NCI-H1105 (cell line): ENCODE measurements around the gene MAT2B.
"Not testable (repeated sequence)": the region's sequence is repeated elsewhere in the genome, so short reads cannot be mapped to it uniquely, and the experiment has no call there.

Experiments
- DNase-seq: peaks from one replicate; lab custom pipeline; 2025; lab: John Stamatoyannopoulos, UW

The MAT2B gene

DNA sequence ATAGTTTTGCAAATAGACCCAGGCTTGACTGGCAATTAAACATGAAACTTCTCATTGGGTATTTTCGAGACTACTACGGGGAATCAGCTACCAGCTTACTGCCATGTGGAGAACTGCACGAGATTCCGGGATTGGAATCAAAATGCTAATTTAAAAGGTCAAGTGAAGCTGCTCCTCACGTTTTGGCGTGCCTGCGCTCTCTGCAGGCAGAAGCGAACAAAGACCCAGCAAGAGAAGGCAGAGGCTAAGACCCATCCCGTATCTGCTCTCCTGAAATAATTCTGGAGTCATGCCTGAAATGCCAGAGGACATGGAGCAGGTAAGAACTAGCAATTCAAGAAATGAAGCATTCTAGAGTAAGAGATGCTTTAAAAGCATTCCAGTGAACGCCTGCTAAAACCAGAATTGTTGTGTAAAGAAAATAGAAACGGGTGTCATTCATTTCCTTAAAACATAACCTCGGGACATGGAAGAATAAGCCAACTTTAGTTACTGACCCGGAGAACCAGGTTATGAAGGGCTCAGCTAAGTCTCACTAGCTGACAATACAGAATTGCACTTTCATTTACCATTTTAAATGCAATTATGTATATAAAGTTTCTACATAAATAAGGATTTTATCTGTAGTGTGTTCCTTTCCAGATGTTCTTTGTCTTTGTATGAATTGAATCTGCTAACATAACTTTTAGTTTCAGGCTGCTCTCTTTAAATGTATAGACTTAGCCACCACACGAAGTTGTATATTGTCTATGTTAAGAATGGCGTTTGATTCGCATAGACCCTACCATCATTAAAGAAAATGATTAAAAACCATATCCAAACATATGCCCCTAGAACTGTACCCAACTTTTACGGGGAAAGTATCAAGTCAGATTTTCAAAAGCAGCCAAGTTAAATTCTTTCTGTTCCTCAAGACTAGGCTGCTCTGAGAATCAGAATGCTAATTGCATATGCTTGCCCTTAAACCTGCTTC lies 2.0 kb upstream of the MAT2B start:
- no peak for DNase-seq

DNA sequence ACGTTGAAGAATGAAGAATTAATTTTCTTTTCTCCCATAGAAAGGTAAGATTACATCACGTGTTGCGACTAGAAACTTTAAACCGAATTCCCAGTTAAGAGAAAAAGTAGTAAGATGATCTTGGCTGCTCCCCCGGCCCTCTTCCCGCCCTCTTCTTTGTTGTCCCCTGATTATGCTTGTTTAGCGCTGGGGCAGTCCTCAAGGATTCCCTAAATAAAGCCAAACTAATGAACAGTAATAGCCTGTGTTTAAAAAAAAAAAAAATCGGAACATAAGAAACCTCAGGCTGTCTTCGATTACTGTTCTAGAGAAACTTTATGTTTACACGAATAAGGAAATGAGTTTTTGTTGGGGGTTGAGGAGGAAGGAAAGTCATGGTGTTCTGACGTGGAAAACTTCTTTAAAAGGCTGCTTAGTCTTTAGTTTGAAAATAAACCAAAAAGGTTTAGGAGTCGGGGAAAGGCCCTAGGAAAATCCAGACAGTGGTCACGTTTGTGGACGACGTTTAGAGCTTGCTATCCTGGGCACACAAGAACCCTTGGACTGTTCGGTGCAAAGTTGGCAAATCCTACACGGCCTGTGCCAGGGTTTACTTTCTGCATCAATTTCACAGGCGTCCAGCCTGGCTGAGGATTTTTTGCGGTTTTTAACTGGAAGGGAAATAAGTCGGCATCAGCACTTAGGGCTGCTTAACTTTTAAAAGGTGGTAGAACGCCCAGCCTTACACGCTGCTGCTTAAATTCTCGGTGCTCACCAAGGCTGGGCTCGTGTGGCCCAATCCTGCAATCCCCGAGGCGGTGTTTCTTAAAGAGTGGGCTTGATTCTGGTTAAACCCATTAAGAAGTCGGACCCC lies 1.1 kb upstream of the MAT2B start:
- DNase-seq = no peak

DNA sequence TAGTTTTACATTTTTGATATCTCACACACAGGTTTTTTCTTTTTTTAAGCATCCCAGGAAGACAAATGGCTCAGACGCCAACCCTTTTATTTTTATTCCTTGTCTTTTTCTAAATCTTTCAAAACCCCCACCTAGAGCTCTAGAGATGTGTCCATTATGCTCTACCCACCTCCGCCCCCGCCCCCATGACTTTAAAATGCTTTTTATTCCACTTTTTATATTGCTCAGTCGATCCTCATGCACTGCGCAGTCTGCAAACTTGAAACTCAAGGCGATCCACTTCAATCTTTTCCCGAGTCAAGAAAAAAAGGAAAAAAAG lies 411 bp upstream of the MAT2B start:
- DNase-seq = no peak

DNA sequence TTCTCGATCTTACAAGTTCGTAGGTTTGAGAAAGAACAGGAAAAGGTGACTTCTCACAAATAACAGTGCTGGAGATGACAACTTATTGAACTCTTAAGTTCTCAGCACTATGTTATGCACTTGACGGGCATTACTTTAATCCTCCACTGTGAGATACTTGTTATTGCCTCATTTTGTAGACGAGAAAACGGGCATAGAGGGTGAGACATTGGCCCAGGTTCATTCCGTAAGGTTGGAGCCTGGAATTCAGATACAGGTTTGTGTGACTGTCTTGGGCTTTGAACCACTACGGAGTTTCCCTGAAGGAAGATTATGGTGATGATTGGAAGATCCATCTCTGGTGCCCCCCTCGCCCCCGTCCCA lies 657 bp downstream of the MAT2B start:
- DNase-seq = no peak

DNA sequence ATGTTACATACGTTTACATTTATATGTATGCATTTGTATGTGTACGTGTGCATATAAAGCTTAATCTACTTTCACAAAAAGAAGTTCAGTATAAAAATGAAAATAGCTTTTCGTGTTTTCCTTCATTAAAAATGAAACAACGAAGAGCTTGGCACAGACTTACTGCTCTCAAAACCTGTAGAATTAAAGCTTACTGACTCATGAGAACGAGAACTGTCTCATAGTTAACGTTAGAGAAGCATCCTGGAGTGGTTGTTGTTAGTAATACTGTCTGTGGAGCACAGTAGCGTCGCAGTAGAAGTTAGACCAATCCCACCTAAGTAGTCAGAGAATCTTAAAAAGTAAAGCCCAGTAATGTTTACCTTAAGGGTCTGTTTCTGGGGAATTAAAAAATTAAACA lies 1.3 kb downstream of the MAT2B start:
- DNase-seq = no peak

DNA sequence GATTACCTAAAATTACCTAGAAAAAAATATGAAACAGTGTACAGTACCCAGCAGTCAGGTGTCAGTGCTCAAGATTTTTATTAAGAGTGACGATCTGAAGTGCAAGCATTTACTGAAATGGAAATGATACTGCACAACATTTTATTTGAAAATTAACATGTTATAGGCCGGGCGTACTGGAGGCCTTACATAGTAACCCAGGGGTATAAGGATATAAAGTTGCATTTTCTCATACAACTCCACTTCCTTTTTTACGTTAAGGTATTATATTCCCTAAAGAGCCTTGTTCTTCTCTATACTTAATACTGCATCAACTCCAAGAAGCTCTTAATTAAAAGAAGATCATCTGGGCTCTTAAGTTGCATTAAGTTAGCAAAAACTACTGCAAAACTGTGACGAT lies 3.3 kb downstream of the MAT2B start:
- DNase-seq = no peak

DNA sequence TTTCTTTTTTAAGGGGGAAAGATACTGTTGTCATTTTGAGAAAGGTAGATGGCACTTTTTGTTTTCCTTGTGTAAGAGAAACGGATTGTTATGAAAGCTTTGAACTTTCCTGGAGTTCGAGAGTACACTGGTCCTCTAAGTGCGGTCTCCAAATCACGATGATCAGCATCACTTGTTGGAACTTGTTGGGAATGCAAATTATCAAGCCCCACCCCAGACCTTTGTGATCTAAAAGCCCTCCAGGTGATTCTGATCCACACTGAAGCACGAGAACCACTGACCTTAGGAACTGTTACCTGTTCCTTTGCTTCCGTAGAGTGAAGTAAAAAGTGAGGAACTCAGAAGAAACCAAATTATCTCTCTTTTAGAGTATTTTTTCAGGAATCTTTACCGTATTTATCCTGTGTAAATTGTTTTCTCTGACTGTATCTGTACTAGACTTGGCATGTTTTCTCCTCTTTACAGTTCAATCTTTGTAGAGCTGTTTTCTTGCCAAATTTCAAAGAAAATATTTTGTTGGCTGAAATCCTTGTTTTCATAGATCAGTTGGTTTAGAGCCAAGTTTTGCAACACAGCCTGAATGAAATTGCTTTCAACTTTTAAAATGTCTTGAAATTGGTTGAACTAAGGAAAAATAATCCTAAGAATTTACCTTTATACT lies 4.0 kb downstream of the MAT2B start:
- peak; percentile 51 for DNase-seq

DNA sequence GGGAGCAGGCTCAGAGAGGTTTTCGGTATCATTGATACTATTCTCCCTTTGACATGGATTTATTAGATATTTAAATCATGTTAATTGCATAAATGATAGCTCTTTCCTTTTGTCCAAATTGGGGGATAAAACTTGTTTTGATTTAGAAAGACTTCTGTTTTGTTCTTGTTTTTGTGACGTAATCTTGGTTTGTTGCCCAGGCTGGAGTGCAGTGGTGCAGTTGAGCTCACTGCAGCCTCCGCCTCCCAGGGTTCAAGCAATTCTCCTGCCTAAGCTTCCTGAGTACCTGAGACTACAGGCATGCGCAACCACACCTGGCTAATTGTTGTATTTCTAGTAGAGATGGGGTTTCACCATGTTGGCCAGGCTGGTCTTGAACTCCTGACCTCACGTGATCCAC lies 7.1 kb downstream of the MAT2B start:
- no peak for DNase-seq

DNA sequence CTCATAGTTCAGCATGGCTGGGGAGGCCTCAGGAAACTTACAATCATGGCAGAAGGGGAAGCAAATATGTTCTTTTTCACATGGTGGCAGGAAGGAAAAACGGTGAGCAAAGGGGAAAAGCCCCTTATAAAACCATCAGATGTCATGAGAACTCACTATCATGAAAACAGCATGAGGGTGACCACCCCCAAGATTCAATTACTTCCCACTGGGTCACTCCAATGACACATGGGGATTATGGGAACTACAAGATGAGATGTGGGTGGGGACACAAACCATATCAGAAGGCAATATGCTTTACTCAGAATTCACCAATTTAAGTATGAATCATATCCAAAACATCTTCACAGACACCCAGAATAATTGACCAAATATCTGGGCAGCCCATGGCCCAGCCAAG lies 19.7 kb downstream of the MAT2B start:
- DNase-seq = no peak

DNA sequence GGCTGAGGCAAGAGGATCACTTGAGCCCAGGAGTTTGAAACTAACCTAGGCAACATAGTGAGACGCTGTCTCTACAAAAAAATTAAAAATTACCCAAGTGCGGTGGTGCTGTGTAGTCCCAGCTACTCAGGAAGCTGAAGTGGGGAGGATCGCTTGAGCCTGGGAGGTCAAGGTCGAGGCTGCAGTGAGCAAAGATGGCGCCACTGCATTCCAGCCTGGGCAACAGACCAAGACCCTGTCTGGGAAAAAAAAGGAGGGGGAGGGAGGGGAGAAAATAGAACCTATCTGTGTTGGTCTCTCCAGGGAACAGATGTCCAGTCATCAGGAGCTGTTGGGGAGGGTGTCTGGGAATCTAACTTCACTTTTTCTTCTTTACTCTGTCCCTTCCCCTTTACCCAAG lies 24.3 kb downstream of the MAT2B start:
- DNase-seq = no peak

DNA sequence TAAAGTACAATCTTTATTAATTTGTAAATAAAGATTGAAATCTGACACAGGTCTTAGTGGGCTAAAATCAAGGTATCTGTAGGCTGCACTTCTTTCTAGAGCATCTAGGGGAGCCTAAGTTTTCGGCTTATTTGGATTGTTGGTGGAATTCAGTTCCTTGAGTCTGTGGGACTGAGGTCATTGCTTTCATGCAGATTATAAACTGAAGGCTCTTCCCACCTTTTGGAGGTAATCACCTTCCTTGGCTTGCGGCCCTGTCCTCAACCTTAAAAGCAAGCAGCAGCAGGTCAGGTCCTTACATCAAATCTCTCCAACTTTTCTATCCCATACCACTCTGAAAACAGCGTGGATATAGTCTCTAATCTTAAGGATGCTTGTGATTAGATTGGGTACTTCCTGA lies 25.9 kb downstream of the MAT2B start:
- no peak for DNase-seq

DNA sequence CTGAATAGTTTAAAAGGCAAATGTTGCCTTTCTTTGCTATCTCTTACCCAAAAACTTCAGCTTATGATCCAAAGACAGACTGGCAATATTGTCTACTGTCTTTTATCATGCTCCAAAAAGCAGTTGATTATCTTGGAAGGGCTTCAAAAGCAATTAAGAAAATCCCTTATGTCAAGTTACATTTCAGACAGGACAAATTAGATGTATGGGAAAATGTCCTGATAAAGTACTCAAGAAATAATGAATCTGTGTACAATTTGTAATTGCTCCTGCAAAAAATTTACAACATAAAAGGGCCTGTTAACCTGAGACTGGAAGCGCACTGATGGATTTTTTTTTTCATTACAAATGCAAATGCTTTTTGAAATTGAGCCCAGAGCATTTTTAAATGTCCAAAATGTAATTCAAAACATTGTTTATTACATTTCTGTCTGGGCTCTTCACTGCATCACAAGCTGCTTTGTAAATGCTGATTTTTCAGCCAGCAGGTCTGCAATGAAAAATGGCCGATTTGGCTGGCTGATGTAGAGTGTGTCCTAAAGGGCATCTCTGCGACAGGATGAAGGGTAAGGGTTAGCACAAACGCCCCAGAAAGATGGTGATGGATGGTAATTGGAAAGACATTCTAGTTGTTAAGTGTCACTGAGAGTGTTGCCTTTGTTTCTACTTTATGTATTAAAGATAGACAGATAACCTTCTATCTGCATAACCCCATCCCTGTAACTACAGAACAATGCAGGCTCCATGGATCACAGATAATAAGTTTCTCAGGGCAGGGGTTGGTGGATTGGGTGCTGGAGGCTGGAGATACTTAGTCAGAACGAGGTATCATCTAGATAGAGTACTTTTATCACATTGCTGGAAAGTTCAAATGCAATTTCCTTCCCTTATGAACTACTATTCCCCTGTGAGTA lies 27.0 kb downstream of the MAT2B start:
- DNase-seq = peak; percentile 16

DNA sequence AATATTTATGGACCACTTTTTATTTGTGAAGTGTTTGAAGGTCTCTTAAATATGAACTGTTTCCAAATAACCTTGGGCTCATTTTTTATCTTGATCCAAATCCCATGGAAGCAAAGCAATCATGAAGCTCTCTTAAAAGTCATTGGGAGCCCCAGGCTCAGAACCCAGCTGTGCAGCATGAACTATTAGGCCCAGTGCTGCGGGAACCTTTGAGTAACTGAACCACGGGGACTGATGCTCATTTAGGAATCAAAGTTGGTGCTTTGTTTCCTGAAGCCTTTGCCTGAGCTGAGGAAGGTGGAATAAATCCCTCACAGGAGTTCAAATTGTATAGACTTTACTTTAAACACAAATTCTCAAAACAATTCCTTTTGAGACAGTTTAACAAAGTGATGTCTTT lies 27.8 kb downstream of the MAT2B start:
- no peak for DNase-seq

DNA sequence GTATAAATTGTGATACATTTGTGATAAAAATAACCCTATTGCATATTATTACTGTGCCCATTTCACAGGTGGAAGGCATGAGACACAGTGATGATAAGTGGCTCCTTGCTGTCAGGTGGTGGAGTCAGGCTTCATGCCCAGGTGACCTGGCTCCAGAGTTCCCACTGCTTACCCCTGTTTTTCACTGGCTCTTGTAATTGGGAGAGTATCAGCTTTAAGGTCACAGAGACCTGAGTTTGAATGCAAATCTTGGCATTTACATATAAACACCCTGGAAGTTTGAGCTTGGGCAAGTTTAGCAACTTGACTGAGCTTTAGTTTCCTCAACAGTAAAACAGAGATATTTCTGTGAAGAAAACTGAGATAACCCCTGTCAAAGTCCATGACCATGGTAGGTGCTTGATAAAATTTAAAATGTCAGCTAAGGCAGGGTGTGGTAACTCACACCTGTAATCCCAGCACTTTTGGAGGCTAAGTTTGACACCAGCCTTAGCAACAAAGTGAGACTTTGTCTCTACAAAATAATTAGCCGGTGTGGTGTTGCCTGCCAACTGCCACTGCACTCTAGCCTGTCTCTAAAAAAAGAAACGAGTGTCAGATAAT lies 29.2 kb downstream of the MAT2B start:
- DNase-seq = no peak

DNA sequence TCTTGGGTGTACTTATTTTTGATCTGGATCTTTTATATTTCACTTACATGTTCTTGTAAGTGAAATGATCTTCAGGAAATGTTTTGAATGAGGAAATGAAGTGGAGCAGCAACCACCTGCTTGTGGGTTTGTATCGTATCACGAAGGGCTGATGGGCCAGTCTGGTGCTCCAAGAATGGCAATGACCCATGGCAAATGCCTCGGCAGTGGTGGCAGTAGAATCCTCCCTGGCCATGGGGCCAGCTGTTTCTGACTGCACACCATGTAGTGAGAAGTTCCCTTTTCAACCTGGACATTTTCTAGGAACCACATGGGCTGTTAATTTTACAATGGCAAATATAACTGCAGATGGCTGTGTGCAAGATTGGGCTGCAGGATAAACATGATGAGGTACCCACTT lies 29.9 kb downstream of the MAT2B start:
- DNase-seq = no peak

DNA sequence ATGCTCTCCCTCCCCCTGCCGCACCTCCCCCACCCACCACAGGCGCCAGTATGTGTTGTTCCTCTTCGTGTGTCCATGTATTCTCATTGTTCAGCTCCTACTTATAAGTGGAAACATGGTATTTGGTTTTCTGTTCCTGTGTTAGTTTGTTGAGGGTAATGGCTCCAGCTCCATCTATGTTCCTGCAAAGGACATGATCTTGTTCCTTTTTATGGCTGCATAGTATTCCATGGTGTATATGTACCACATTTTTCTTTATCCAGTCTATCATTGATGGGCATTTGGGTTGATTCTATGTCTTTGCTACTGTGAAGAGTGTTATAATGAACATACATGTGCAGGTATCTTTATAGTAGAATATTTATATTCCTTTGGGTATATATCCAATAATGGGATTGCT lies 31.0 kb downstream of the MAT2B start:
- DNase-seq = not testable (repeated sequence)

DNA sequence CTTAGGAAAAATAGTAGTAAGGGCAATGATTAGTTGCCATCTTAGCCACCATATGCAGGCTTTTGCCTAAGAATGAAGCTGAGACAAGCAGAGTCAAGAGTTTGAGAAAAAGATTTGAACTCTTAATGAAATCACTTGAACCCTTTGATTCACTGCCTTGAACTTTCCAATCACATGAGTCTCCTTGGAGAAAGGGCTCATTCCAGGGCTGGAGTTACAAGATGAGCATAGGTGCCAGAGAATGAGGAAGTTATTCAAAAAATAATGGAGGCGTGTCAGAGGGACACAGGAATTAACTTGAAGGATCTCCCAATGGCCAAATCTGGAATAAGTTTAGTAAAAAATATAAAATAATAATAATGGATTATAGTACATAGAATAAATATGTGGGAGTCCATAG lies 35.3 kb downstream of the MAT2B start:
- no peak for DNase-seq

DNA sequence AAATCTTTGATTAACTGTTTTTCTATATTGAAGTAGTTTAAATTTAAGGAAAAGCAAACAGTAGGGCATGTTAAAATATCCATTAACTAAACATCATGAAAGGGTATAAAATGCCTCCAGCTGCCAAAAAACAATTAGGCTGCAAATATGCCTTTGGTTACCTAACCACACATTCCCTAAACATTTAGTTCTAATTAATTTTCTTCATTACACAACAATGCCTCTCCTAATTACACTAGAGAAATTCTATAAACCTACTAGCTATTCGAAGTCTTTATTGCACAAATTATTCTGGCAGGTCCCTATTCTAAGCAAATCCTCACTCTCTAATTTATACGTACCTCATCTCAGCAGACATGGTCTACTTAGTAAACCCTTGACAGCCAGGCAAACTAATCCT lies 37.4 kb downstream of the MAT2B start:
- DNase-seq = no peak

DNA sequence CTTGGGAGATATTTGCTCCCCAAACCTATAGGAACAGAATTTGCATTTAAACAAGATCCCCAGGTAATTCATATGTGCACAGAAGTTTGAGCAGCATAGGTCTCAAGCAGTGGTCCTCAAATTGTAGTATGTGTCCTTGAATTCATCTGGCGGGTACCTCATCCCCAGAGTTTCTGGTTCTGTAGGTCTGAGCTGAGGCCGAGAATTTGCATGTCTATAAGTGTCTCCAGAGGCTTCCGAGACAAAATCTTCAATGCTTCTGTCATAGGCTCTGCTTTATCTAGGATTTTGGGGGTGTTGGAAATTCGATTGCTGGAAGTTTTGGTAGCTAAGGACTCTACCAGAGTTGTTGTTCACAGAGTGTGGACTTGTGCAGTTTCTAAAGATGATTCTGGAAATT lies 38.6 kb downstream of the MAT2B start:
- no peak for DNase-seq

DNA sequence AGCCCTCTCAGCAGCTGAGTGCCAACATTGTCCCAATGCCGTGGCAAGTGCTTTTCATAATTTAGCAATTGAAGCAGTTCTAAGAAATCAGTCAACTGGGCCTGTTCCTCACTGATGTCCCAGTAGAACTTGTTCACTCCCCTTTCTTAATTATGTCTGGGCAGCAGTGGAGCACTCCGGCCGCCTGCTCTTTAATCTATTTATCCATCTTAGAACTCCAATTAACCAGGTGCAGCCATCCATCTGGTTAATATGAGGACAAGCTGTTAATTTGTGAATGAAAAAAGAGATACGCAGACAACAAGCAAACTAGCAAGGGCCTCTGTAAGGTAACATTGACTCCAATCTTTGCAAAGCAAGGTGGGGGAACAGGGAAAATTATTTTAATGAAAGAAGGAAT lies 39.4 kb downstream of the MAT2B start:
- no peak for DNase-seq

DNA sequence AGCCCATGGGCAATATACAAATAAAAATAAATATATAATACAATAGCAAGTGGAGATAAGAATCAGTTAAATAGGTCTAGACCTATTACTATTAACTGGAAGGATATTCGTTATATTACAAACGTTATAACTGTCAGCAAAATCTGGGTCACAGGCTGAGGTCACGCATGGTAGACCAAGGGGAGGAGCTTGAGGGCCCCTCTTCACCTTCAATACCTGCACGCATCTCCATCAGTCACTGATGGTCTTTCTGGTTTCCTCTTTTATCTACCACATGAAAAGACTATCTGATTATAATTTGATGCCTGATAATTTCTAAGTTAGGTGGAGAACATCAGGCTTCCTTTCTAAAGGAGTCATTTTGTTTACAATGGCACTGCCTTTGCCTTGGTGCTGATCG lies 43.2 kb downstream of the MAT2B start:
- no peak for DNase-seq
